Right atrium auricular region (tissue), 2 donors: Measurements from ENCODE around the gene TIPARP. TPM values are rescaled to one million over a fixed set of nuclear protein-coding genes. Genes with fewer than 3 reads are reported as not detected.
A peak's percentile ranks its signal among the peaks of the same experiment; 100 is the strongest.

Experiments
- DNase-seq: peaks from one replicate; pipeline ENCODE4 v3.0.0-alpha.2; 2019; ENCODE audit warnings: low spot score
- H3K27ac ChIP-seq, 2 donors: fragments of 200-600 bp; sonication (generic); 1 replicate in 1 of 2; 2 replicates in 1 of 2; pipeline ENCODE4 v1.5.1; 2016 to 2019
- H3K27me3 ChIP-seq, 2 donors: fragments of 200-600 bp; sonication (generic); one replicate each; pipeline versions ENCODE4 v1.5.1 to v1.6.0; 2017 to 2019
- H3K36me3 ChIP-seq: fragments of 200-600 bp; sonication (generic); one replicate; pipeline ENCODE4 v1.5.1; 2016
- H3K4me1 ChIP-seq, 2 donors: fragments of 200-600 bp; sonication (generic); one replicate each; pipeline versions ENCODE4 v1.5.1 to v1.6.0; 2017 to 2019
- H3K4me3 ChIP-seq, 2 donors: fragments of 200-600 bp; sonication (generic); 1 replicate in 1 of 2; 2 replicates in 1 of 2; pipeline ENCODE4 v1.5.1; 2017 to 2019; ENCODE audit warnings: mild to moderate bottlenecking in 1 of 2, moderate library complexity in 1 of 2
- H3K9me3 ChIP-seq, 2 donors: fragments of 200-600 bp; sonication (generic); one replicate each; pipeline ENCODE4 v1.5.1; 2019
- CTCF ChIP-seq, 2 donors: fragments of 200-600 bp; sonication (generic); IDR thresholded peaks; one replicate each; pipeline ENCODE4 v1.5.1; 2019; ENCODE audit warnings: antibody characterized with exemption in 2 of 2
- total RNA-seq, 2 donors: library from RNA; depleted of rRNA; stranded (reverse); fragments of >200 nt; gene quantifications; one replicate each; pipeline ENCODE4 v1.1.0, GENCODE V29; 2016

TIPARP gene
- total RNA-seq, 2 donors from 2014 or later: 39.9 to 47.2 TPM

DNA sequence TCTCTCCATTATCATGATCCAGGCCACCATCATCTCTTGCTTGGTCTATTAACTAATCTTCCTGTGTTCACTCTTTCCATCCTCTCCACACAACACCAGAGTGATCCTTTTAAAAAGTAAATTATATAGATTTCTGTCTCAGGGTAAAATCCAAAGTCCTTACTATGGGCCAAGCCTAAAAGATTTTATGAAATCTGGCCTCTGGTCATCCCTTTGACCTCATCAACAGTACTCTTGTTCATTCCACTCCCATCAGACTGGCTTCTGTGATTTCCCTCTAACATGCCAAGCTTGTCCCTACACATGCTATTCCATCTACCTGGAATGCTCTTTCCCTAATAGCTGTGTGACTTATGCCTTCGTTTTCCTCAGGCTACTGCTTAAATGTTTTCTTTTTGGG, 8.3 kb upstream of the TIPARP start:
- Histone ChIP-seq H3K9me3 (no peaks in the 10 kb centered on the region), H3K27me3 (no peaks in the 10 kb centered on the region), H3K4me3 (no peak overlapping the region), H3K36me3 (no peaks in the 10 kb centered on the region), H3K27ac (no peak overlapping the region), H3K4me1 (no peaks in the 10 kb centered on the region)
- DNase-seq: no peak
- no peak for TF ChIP-seq CTCF (IDR thresholded peaks at IDR 0.05)

DNA sequence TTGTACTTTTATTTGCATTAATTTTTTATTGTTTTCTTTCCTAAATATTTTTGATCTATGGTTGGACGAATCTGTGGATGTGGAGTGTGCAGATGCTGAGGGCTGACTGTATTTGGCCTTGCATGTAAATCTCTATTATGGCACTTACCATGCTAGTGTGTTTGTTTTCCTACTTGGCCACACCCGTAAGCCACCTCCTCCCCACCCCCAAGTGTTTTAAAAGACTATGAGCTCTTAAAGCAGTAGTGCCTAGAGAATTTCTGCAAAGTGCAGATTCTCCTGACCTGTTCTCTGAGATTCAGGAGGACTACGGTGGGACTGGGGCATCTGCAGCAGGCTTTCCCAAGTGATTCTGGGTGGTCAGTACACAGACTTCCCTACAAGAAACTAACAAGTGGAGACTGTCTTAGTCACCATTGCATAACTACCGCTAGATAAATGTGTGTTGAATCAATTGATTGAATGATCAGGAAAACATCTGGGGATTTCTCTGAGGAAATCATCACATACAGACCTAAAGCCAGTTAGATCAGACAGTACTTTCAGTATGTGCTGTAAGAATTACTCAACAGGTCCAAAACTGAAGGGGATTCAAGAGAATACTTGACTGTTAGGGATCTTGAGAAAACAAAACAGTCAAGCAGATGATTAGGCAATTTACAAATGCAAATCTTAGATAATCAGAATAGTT, 6.2 kb upstream of the TIPARP start:
- no peaks in the 10 kb centered on the region for H3K27me3 ChIP-seq
- H3K4me1 ChIP-seq: no peaks in the 10 kb centered on the region
- H3K9me3 ChIP-seq: no peaks in the 10 kb centered on the region
- no peak overlapping the region for H3K4me3 ChIP-seq
- TF ChIP-seq CTCF (IDR thresholded peaks at IDR 0.05): no peak
- H3K27ac ChIP-seq: no peak overlapping the region
- H3K36me3 ChIP-seq: no peaks in the 10 kb centered on the region
- no peak for DNase-seq

- no peaks in the 10 kb centered on the region for H3K9me3 ChIP-seq
- H3K27me3 ChIP-seq: no peaks in the 10 kb centered on the region
- H3K4me1 ChIP-seq: peaks cover 0 to 6% of the 10 kb centered on the region in 2 donors
- no peak overlapping the region for H3K4me3 ChIP-seq
- TF ChIP-seq CTCF (IDR thresholded peaks at IDR 0.05): no peak
- no peaks in the 10 kb centered on the region for H3K36me3 ChIP-seq
- no peak overlapping the region for H3K27ac ChIP-seq
- DNase-seq: no peak
Measured at GRCh38 chr3:156670077-156670476, 4.3 kb upstream of the TIPARP start.

DNA sequence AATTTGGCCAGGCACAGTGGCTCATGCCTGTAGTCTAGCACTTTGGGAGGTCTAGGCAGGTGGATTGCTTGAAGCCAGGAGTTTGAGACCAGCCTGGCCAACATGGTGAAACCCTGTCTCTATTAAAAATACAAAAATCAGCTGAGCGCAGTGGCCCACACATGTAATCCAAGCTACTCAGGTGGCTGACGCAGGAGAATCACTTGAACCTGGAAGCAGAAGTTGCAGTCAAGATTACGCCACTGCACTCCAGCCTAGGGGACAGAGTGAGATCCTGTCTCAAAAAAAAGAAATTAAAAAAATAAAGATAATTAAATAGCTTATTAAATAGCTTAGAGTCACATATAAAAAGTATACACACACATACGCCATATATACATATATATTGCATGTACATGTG, 3.7 kb upstream of the TIPARP start:
- Histone ChIP-seq H3K4me3 (no peak overlapping the region), H3K4me1 (peaks cover 0 to 6% of the 10 kb centered on the region in 2 donors), H3K27me3 (no peaks in the 10 kb centered on the region), H3K9me3 (no peaks in the 10 kb centered on the region), H3K36me3 (no peaks in the 10 kb centered on the region), H3K27ac (no peak overlapping the region)
- DNase-seq: no peak
- TF ChIP-seq CTCF (IDR thresholded peaks at IDR 0.05): no peak

DNA sequence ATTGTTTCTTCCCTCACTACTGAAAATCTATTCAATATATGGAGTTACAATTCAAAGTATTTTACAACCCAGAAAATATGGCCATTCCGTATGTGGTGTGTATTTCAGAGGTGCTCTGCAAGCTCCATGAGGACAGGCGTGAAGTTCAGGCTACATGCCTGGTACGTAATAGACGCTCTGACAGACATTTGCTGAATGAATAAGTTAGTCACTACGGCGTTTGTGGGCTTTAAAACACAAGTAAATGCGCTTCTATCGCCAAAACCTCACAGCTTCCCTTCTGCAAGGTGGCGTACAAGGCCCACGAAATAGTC, 701 bp upstream of the TIPARP start:
- peak overlapping the region; percentile 80 to 92 for H3K4me3 ChIP-seq
- no peak for TF ChIP-seq CTCF (IDR thresholded peaks at IDR 0.05)
- peaks cover 9% of the 10 kb centered on the region for H3K36me3 ChIP-seq
- H3K27me3 ChIP-seq: no peaks in the 10 kb centered on the region
- H3K27ac ChIP-seq: peak overlapping the region; percentile 95 to 99
- no peak for DNase-seq
- H3K9me3 ChIP-seq: no peaks in the 10 kb centered on the region
- peaks cover 0 to 31% of the 10 kb centered on the region in 2 donors for H3K4me1 ChIP-seq
